Measurements from ENCODE around the gene SLC10A6.

- TF ChIP-seq POLR2AphosphoS5 (IDR thresholded peaks at IDR 0.05; ENCODE audit: low read depth, low read length) (no peak), CTCF (IDR thresholded peaks at IDR 0.05) (no peak), REST (IDR thresholded peaks at IDR 0.05; ENCODE audit: insufficient read depth in 1 of 2, low read depth in 2 of 2, low read length in 1 of 2) (no peak), SIN3A (IDR thresholded peaks at IDR 0.05; ENCODE audit: borderline replicate concordance, insufficient read depth, low read depth, low read length) (no peak), TCF7L2 (IDR thresholded peaks at IDR 0.05; ENCODE audit: low read depth, low read length) (no peak)
These were observed 13.5 kb downstream of the SLC10A6 start for GRCh38 chr4:86835677-86836076.
